Fibroblast of skin of back (primary cell): ENCODE measurements around the gene ZBTB40.

Experiments
- DNase-seq: peaks from one replicate; pipeline ENCODE4 v3.0.0-alpha.2; 2013

Gene ZBTB40

DNA sequence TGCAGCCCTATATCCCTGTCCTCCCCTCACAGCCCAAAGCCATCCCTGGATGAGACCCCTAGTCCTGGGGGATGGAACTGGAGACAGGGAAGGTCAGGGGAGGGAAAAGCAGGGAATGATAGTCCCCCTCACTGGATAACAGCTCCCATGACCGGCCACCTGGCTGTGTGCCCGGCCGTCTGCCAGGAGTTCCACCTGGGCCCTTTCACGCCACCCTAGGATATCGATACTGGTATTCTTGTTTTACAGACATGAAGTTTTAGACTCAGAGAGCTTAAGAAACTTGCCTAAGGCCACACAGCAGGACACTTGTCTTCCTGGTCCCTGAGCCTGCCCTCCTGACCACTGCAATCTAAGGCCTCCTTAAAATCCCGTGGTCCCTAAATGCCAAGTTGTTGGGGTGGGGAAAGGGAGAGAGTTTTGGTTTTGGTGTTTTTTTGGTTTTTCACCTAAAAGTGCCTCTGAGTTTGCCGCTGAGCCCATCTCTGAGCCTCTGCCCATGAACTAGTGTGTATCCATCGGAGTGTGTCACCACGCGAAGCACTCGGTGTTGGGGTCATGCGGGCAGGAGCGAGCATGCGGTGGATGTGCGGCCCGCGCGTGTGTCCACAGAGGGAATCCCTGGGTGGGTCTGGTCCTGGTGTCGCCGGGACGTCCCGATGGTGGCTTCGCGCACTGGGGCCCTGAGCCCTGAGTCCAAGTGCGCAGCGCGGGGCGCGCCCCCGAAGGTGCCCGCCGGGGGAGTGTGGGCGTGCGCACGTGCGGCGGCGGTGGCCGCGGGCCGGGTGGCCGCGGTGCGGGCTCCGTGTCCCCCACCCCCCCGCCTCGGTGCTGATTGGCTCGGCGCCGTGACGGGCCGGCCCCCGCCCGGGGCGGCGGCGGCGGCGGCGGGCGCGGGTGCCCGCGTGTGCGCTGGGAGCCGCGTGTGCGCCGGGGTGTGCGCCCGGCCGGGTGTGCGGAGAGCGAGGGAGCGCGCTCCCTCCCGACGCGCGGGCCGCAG is 111.2 kb downstream of the ZBTB40 start, which contains the start of gene EPHA8:
Gene EPHA8, plus strand, starts transcription at position 906 of the 1,000 bp plus-strand sequence. CDS start 147 bp downstream, outside the sequence.
- no peak for DNase-seq

DNA sequence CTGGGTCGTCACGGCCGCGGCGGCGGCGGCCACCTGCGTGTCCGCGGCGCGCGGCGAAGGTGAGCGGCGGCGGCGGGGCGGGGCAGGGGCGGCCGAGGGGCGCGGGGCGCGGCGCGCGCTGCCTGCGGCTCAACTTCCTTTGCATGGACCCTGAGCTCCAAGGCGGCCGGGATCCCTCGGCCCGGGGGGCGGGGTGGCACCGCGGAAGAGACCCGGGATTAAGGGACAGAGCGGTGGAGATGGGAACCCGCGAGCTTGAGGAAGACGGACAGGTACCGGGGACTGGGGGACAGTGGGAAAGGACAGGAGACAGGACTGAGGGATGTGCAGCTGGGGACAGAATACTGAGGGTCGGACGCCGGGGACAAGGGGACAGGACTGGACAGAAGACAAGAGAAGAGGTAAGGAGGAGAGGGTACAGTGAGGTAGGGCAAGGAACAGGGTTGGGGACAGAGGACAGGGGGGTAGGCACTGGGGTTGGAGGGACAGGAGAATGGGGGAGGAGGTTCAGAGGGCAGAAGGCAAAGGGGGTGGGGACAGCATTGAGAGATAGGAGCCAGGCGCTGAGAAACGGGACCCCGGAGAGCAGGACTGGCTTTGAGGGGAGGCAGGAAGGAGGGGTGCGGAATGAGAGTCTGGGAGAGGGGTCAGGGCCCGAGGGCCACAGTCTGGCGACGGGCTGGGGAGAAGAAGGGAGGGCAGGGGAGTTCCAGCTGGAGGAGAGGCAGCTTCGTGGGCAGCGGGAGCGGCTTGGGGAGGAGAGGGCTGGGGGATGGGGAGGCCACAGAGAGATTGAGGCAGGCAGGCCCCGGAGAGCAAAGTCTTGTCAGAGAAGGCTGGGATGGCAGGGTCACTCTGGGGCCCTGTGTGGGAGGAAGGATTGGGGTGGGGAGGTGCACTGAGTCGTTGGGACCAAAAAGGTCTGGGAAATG is 112.3 kb downstream of the ZBTB40 start:
- DNase-seq = no peak

DNA sequence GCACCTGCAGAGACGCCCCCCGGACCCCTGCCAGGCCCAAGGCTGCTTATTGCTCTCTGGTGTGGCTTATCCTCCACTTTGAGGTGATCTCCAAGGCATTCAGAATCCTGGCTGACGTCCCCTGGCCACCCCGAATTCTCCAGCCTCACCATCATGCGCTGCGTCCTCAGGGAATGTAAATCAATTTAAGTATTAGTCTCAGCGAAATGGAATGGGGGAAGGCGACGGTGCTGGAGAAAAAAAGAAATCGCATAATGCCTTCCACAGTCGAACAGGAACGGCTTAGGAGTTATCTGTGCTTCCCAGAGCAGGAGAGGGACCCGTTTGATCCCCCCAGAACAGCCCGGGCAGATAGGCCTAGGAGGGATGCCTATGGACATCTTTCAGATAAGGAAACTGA is 114.5 kb downstream of the ZBTB40 start:
- DNase-seq = no peak

DNA sequence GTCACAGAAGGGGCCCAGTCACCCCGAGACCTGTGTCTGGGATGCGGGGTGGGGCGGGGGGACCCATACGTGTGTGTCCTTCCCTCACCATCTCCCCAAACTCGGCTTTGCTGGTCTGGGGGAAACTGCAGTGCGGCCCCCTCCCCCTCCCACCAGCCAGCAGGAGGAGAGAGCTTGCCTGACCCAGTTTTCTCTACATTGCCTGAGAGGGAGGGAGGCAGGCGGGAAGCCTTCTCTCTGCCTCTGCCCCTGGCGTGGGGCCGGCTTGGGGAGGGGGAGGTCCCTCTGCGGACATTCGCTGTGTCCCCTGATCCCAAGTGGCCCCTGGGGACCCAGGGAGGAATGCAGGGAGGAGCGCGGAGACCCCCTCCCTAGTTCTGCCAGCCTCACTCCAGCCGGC is 115.5 kb downstream of the ZBTB40 start:
- DNase-seq = no peak

DNA sequence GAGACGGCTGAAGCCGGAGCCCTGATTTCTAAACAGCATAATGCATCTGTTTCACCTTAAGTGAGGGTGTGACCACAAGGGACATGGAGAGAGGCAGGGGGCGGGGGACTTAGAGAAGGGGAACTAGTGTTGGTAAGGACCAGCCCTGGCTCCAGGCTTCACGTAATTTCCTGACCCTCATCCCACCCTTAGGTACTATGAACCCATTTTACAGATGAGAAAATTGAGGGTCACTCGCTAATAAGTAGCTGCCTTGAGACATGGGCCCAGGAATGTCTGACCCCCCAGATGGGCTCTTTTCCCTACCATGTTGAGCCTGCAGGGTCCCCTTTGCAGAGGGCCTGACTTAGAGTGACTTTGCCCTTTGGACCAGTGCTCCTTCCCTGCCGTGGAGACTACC is 116.3 kb downstream of the ZBTB40 start:
- DNase-seq = no peak

DNA sequence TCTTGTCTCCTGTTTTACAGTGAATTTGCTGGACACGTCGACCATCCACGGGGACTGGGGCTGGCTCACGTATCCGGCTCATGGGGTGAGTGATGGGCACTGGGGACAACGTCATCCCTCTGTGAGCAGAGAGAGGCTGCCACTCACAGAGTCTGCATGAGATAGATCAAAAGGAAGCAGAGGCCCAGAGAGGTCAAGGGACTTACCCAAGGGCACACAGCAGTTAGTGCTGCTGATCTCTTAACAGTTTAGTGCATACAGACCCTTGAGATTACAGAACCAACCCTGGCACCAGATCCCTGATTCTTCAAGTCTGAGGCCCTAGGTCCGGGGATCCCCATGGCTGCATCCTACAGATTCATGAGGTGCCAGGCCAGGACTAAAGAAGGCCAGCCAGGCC is 117.6 kb downstream of the ZBTB40 start:
- DNase-seq = no peak

DNA sequence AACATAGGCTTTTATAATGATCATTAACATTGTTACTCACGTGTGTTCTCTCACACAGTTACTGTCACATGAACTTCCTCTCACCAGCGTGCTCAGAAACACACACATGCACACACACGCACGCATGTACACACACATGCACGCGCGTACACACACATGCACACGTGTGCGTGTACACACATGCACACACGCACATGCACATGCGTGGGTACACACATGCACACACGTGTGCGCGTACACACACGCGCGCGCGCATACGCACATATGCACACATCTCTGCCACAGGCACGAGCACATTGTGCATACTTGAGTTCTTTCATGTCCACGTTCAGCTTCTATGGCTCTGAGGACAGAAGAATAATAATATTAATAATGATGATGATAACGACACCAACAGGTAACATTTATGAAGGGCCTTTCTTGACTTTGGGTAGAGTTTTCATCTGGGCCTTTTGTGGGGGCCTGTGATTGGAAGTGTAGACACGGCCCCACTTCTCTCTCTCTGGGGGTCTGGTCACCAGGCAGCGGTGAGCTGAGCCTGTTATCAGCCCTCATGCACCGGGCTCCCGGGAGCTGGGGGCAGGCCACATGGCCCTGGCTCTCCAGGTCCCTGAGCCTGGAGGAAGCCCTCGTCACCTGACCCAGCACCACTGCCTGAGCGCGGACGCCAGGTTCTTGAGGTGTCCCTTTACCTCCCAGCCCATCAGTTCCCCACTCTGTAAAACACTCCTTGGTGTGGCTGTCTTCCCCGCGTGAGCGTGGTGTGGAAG is 118.7 kb downstream of the ZBTB40 start:
- no peak for DNase-seq

DNA sequence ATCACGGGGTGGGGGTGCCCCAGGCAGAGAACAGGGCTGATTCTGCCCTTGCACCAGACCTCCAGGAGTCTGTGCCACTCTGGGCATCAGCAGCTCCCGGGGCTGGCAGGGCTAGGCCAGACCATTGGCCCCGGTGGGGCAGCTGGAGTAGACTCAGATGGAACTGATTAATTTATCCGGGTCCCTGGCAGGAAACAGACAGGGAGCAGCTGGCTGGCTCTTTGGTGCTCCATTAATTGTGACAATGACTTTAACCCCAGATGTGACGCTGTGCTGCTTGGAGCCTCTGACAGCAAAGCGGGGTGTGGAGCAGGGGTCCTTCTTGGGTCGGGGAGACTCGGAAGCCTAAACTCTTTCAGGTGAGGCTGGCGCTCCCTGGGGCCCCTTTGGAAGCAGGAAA is 121.2 kb downstream of the ZBTB40 start:
- DNase-seq = no peak

DNA sequence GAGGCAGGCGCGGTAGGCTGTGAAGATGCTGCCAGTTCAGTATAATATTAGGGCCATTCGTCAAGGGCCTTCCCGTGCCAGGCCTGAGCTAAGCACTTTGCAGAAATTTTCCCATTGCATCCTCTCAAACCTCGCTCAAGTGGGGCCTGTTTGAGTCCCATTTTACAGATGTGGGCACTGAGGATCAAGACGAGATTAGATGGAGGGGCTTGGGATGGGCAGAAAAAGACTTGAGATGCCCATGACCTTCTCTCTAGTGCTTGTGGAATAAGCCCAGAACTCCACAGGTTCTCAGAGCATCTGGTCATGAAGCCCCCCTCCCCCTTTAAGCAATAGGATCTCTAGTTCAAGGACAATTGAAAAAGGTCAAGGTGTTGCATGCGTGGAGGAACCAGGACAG is 121.6 kb downstream of the ZBTB40 start:
- no peak for DNase-seq

DNA sequence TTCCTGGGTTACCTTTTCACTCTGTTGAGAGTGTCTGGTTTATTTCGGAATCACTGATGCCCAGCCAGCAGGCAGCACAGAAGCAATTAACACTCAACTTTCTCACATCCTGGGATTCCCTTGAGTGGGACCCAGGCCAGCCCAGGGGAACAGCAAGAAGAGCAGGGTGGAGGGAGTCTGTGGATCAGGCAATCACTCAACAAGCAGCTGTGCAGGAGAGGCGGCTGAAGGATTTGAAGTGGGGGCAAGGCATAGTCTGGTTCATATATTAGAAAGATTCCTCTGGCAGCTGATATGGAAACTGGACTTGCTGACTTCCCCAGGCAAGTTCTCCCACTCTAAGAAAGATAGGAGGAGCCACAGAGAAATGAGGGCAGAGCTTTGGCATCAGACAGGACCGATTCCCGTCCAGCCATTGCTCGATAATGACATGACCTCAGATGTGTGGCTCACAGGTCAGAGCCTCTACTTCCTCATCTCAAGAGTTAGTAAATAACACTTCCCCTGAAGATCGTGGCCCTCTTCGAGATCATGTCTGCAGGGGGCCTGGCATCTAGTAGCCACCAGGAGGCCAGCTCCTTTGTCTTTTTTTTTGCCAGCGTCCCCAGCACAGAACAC is 124.0 kb downstream of the ZBTB40 start:
- DNase-seq = no peak

DNA sequence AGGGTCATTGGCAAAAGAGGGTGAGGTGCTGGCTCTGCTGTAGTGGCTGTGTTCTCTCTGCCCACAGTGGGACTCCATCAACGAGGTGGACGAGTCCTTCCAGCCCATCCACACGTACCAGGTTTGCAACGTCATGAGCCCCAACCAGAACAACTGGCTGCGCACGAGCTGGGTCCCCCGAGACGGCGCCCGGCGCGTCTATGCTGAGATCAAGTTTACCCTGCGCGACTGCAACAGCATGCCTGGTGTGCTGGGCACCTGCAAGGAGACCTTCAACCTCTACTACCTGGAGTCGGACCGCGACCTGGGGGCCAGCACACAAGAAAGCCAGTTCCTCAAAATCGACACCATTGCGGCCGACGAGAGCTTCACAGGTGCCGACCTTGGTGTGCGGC is 124.5 kb downstream of the ZBTB40 start:
- DNase-seq = no peak

DNA sequence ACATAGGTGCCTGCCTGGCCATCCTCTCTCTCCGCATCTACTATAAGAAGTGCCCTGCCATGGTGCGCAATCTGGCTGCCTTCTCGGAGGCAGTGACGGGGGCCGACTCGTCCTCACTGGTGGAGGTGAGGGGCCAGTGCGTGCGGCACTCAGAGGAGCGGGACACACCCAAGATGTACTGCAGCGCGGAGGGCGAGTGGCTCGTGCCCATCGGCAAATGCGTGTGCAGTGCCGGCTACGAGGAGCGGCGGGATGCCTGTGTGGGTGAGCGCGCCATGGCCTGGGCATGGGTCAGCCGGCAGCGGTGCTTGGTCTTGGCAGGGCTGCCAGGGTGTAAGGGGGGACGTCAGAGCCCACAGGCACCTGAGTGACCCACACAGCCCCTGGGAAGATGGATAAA is 125.0 kb downstream of the ZBTB40 start:
- no peak for DNase-seq

DNA sequence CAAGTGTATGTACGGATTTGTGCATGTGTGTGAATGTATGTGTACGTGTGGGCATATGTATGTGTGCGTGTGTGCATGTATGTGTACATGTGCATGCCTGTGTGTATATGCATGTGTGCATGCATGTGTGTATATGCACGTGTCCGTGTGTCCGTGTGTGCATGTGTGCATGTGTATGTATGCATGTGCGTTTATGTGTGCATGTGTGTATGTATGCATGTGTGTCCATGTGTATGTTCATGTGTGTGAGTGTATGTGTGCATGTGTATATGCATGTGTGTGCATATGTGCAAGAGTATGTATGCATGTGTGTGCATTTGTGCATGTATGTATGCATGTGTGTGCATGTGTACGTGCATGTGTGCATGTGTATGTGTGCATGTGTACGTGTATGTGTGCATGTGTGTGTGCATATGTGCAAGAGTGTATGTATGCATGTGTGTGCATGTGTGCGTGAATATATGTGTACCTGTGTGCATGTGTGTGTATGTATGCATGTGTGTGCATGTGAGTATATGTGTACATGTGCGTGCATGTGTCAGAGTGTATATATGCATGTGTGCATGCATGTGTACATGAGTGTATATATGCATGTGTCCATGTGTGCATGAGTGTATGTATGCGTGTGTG is 127.2 kb downstream of the ZBTB40 start:
- no peak for DNase-seq

DNA sequence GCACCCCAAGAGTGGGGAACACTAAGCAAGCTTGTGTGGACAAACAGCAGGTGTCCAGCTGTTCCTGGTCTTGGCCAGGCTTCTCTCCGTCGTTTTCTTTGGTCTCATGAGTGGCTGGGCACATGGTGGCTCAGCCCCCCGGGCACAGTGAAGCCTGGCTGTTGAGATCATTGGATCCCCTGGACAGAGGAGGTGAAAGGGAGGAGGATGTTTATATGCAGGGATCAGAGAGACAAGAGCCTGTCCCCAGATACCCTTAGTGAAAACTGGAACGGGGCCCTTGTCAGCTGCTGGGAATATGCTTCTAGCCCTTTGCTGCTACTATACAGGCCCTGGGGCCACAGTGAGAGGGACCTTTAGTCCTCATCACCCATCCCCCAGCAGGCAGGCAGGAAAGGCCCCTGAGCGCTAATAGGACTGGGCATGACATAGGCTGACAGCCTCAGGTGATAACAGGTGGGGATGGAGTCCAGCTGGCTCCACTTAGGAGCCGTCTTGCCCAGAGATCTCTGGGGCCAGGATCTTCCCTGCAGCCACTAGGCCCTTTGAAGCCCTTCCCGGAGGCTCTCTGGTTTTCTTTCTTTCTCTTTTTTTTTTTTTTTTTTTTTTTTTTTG is 128.0 kb downstream of the ZBTB40 start:
- no peak for DNase-seq
